ENCODE results near the gene SOX5.

- TF ChIP-seq CTCF (IDR thresholded peaks at IDR 0.05 in 4 of 5, conservative IDR thresholded peaks at IDR 0.05 in 1 of 5) (no peak), POLR2A (IDR thresholded peaks at IDR 0.05) (no peak)
Observed at GRCh38 chr12:23862701-23863100, 86.8 kb downstream of the SOX5 start.

Measured in gastrocnemius medialis (tissue), 4 donors.